IMR-90 (cell line): ENCODE results near the gene RHOBTB3.

Experiments
- CEBPB ChIP-seq: IDR thresholded peaks from 2 replicates; pipeline ENCODE4 v1.6.1; 2012; ENCODE audit warnings: low read depth, low read length, improper control_type of control experiment
- CTCF ChIP-seq: conservative IDR thresholded peaks from 2 replicates; pipeline ENCODE4 v1.5.1; 2012; ENCODE audit warnings: mild to moderate bottlenecking, low read depth, low read length, improper control_type of control experiment
- MXI1 ChIP-seq: IDR thresholded peaks from 2 replicates; pipeline ENCODE4 v1.6.1; 2012; ENCODE audit warnings: low read depth, mild to moderate bottlenecking, low read length, moderate library complexity, borderline replicate concordance
- POLR2A ChIP-seq: IDR thresholded peaks from 2 replicates; pipeline ENCODE4 v1.6.1; 2012; ENCODE audit warnings: mild to moderate bottlenecking, low read depth, low read length
- RAD21 ChIP-seq: IDR thresholded peaks from 2 replicates; pipeline ENCODE4 v1.6.1; 2012; ENCODE audit warnings: low read length, improper control_type of control experiment
- RFX5 ChIP-seq: IDR thresholded peaks from 2 replicates; pipeline ENCODE4 v1.8.0; 2012; ENCODE audit warnings: low read depth, mild to moderate bottlenecking, low read length, moderate library complexity
- SMC3 ChIP-seq: fragments of 150-350 bp; IDR thresholded peaks from 2 replicates; pipeline ENCODE4 v1.6.1; 2016; ENCODE audit warnings: low read depth, mild to moderate bottlenecking, antibody characterized with exemption, low read length, moderate library complexity
- USF2 ChIP-seq: fragments of 150-350 bp; IDR thresholded peaks from 2 replicates; pipeline ENCODE4 v1.6.1; 2017; ENCODE audit warnings: mild to moderate bottlenecking, antibody characterized with exemption, low read length, low read depth

GRCh38 chr5:95768731-95769130 is 37.6 kb downstream of the RHOBTB3 start:
- TF ChIP-seq MXI1: no peak
- TF ChIP-seq SMC3: no peak
- TF ChIP-seq CEBPB: no peak
- TF ChIP-seq CTCF: no peak
- TF ChIP-seq RAD21: no peak
- no peak for TF ChIP-seq POLR2A
- TF ChIP-seq USF2: no peak
- no peak for TF ChIP-seq RFX5
